Ovary (tissue), 9 donors: ENCODE data around the gene NDUFAF4. TPM values are rescaled to one million over a fixed set of nuclear protein-coding genes. Genes with fewer than 3 reads are reported as not detected.

Experiments
- DNase-seq, 5 donors: peaks; one replicate each; pipeline ENCODE4 v3.0.0-alpha.2; 2019 to 2020
- H3K27ac ChIP-seq, 2 donors: fragments of 200-600 bp; one replicate each; pipeline versions ENCODE4 v1.5.1 to v1.8.0; 2019 to 2022
- H3K27me3 ChIP-seq: fragments of 200-600 bp; one replicate; pipeline ENCODE4 v1.8.0; 2022
- H3K36me3 ChIP-seq: fragments of 200-600 bp; sonication (generic); one replicate; pipeline ENCODE4 v1.5.1; 2019
- H3K4me1 ChIP-seq: one replicate; pipeline ENCODE4 v1.8.1; 2013; ENCODE audit warnings: mild to moderate bottlenecking, moderate library complexity; ENCODE audit not compliant: insufficient read depth
- H3K4me3 ChIP-seq: fragments of 200-600 bp; sonication (generic); one replicate; pipeline ENCODE4 v1.5.1; 2017
- H3K9me3 ChIP-seq, 2 donors: fragments of 200-600 bp in 1 of 2; sonication (generic) in 1 of 2; one replicate each; pipeline versions ENCODE4 v1.5.1 to v1.8.1; 2013 to 2019; ENCODE audit warnings: mild to moderate bottlenecking in 1 of 2, moderate library complexity in 1 of 2
- EP300 ChIP-seq: sonication (generic); formaldehyde crosslinking; IDR thresholded peaks from one replicate; pipeline ENCODE4 v1.6.1; 2017; ENCODE audit warnings: antibody characterized with exemption
- POLR2A ChIP-seq: fragments of 450-650 bp; IDR thresholded peaks from one replicate; pipeline ENCODE4 v1.6.1; 2017; ENCODE audit warnings: antibody characterized with exemption, mild to moderate bottlenecking, moderate library complexity
- WGBS, 3 donors: extraction: QIAGEN DNeasy Blood & Tissue Kit in 1 of 3; methylation state at CpG; one replicate each; pipeline versions ENCODE4 v1.1.5 to v1.1.7; 2013 to 2017; 5-methylcytosine and 5-hydroxymethylcytosine counted together
- intact Hi-C, 4 donors: fragments of 100-400 bp; cut with DNase I; formaldehyde crosslinking; loops; one replicate each; pipeline versions ENCODE4 v1.11.0 to v1.15.1; 2022 to 2023
- polyA plus RNA-seq, 2 donors: library from polyadenylated mRNA; stranded (reverse); fragments of 200-250 nt in 1 of 2; fragments of 350-450 nt in 1 of 2; fragmentation: Illumina TruSeq in 1 of 2; extraction: RNeasy Lipid Tissue Mini Kit (QIAGEN cat#74804) in 1 of 2; gene quantifications; one replicate each; pipeline ENCODE4 v1.2.3, GENCODE V29; 2013 to 2014
- total RNA-seq, 7 donors: library from RNA; depleted of rRNA in 2 of 7; stranded (reverse); fragments of >200 nt in 2 of 7; fragmentation: NEBNext Ultra II Directional in 3 of 7; extraction: Animal tissue kit (Norgen Biotek cat#: 25700) in 3 of 7; gene quantifications; one replicate each; pipeline versions ENCODE4 v1.1.0 to v1.2.4, GENCODE V29; 2016 to 2023
- TF ChIP-seq, protein P1 (sequence below), 3 donors: fragments of 450-650 bp in 2 of 3; fragments of 200-600 bp in 1 of 3; IDR thresholded peaks; one replicate each; pipeline versions ENCODE4 v1.5.1 to v1.8.0; 2016 to 2022; ENCODE audit warnings: antibody characterized with exemption in 3 of 3, mild to moderate bottlenecking in 1 of 3
- donor health status: DM: no; HTN: no; CAD: no; lungs with moderate emphysema.
- donor health status: DM: no; HTN: no; CAD: no.
- donor health status: Bipolar disorder and iron deficiency.
- donor health status: DM: yes; HTN: yes; CAD: no.
- donor health status: DM: no; HTN: no; CAD: no.
- donor health status: DM: yes; HTN: yes; CAD: no.

Gene NDUFAF4
- total and polyA plus RNA-seq, 9 donors = 10.3 to 35.5 (median 18.2) TPM

- Histone ChIP-seq H3K9me3 (no peaks in the 10 kb centered on the region), H3K27me3 (no peaks in the 10 kb centered on the region), H3K36me3 (no peaks in the 10 kb centered on the region), H3K4me3 (no peak overlapping the region), H3K4me1 (no peaks in the 10 kb centered on the region), H3K27ac (no peak overlapping the region)
- no peak for TF ChIP-seq POLR2A
- TF ChIP-seq, protein P1, sequence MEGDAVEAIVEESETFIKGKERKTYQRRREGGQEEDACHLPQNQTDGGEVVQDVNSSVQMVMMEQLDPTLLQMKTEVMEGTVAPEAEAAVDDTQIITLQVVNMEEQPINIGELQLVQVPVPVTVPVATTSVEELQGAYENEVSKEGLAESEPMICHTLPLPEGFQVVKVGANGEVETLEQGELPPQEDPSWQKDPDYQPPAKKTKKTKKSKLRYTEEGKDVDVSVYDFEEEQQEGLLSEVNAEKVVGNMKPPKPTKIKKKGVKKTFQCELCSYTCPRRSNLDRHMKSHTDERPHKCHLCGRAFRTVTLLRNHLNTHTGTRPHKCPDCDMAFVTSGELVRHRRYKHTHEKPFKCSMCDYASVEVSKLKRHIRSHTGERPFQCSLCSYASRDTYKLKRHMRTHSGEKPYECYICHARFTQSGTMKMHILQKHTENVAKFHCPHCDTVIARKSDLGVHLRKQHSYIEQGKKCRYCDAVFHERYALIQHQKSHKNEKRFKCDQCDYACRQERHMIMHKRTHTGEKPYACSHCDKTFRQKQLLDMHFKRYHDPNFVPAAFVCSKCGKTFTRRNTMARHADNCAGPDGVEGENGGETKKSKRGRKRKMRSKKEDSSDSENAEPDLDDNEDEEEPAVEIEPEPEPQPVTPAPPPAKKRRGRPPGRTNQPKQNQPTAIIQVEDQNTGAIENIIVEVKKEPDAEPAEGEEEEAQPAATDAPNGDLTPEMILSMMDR (IDR thresholded peaks at IDR 0.05) = no peak
- TF ChIP-seq EP300 = no peak
- DNase-seq = no peak
- intact Hi-C loops = no loop called here
- WGBS, 3 donors = 87 to 90% (median 88%) methylated on average over 4 of the region's 4 CpGs
These were observed 14.1 kb upstream of the NDUFAF4 start for GRCh38 chr6:96911751-96912150.

DNA sequence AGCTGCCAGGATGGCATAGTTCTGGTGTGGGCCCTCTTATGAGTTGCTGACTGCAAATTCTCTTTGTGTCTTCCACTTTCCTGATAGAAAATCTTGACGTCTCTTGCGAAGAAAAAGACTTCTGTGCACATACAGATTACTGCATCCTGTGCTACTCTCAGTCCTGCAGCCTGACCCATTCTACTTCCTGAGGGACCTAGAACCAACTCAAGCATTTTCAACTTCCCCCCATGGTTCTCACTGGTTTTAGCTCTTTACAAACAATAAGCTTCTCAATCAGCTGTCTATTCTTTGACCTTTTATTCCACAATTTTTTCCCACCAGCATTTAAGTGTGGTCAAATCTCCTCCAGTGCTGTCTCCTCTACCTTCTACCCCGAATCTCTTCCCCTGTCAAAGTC, 13.5 kb upstream of the NDUFAF4 start:
- Histone ChIP-seq H3K27me3 (no peaks in the 10 kb centered on the region), H3K27ac (no peak overlapping the region), H3K9me3 (no peaks in the 10 kb centered on the region), H3K4me1 (no peaks in the 10 kb centered on the region), H3K36me3 (no peaks in the 10 kb centered on the region), H3K4me3 (no peak overlapping the region)
- DNase-seq = no peak
- TF ChIP-seq EP300 (no peak), POLR2A (no peak)
- TF ChIP-seq, protein P1 (IDR thresholded peaks at IDR 0.05) = no peak
- intact Hi-C loops = no loop called here
- 62 to 85% (median 82%) methylated on average over 3 of the region's 3 CpGs for WGBS, 3 donors

DNA sequence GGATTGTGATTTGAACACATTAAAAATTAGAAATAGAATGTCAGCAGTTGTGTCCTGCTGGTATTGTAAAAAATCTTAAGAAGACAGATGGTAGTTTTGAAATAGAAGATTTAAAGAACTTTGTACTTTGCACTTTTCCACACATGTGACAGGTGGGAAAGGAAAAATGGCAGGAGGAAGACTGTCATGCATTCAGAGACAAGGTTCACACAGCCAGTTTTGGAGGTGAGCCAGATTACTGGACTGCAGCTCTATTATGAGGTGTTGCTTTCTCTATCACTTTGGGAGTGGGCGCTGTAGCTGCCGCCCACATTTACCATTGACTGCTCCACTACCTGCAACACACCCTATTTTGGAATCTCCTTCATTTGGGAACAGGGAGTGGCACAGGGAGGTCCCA, 12.1 kb upstream of the NDUFAF4 start:
- intact Hi-C loops = no loop called here

DNA sequence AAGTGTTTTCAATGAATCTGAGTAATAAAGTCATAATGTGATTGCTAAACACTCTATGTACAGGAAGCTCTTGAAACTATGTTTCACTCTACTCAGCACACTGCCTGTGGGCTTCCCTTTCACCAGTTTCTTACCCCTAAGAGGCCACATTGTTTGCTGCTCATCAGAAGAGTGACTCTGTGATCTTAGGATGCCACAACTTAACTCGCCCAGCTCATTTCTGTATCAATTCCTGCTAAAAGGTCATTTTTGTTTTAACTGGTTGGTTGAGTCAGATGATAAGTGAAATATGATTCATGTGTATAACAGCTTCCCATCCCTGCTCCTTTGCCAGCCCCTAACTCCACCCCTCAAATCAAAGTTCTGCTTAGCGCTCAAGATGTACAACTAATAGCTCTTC, 9.8 kb upstream of the NDUFAF4 start:
- TF ChIP-seq POLR2A = no peak
- TF ChIP-seq, protein P1 (IDR thresholded peaks at IDR 0.05) = no peak
- TF ChIP-seq EP300 = no peak
- DNase-seq = no peak
- Histone ChIP-seq H3K36me3 (no peaks in the 10 kb centered on the region), H3K27me3 (no peaks in the 10 kb centered on the region), H3K4me3 (no peak overlapping the region), H3K9me3 (no peaks in the 10 kb centered on the region), H3K4me1 (no peaks in the 10 kb centered on the region), H3K27ac (no peak overlapping the region)
- WGBS, 3 donors = 63 to 75% (median 75%) methylated on average over 2 of the region's 2 CpGs
- intact Hi-C loops = no loop called here

More for the DNA sequence above, 12.1 kb upstream of the NDUFAF4 start:
- TF ChIP-seq, protein P1 (IDR thresholded peaks at IDR 0.05) = no peak
- TF ChIP-seq POLR2A = no peak
- TF ChIP-seq EP300 = no peak
- Histone ChIP-seq H3K9me3 (no peaks in the 10 kb centered on the region), H3K27me3 (no peaks in the 10 kb centered on the region), H3K4me3 (no peak overlapping the region), H3K27ac (no peak overlapping the region), H3K36me3 (no peaks in the 10 kb centered on the region), H3K4me1 (no peaks in the 10 kb centered on the region)
- no peak for DNase-seq
- WGBS, 3 donors = 78 to 86% (median 78%) methylated on average over 2 of the region's 2 CpGs
